ENCODE measurements around the gene AKAP8.
"Not testable (repeated sequence)": the region's sequence is repeated elsewhere in the genome, so short reads cannot be mapped to it uniquely, and the experiment has no call there.

Gene AKAP8

GRCh38 chr19:15358918-15359317 lies 20.7 kb downstream of the AKAP8 start:
- no peaks in the 10 kb centered on the region for H3K9me3 Mint-ChIP-seq
- H3K4me3 Mint-ChIP-seq, result no peak overlapping the region

GRCh38 chr19:15357906-15358305 lies 21.7 kb downstream of the AKAP8 start:
- Mint-ChIP-seq H3K4me3 (no peak overlapping the region), H3K4me1 (no peaks in the 10 kb centered on the region), H3K27ac (no peak overlapping the region), H3K27me3 (ENCODE audit: low read depth) (no peaks in the 10 kb centered on the region), H3K36me3 (ENCODE audit: low read depth) (peaks cover 68% of the 10 kb centered on the region), H3K9me3 (no peaks in the 10 kb centered on the region)
- TF ChIP-seq CTCF (IDR thresholded peaks at IDR 0.05; ENCODE audit: unreplicated experiment in 3 of 3), result no peak

More at GRCh38 chr19:15358918-15359317, 20.7 kb downstream of the AKAP8 start:
- no peaks in the 10 kb centered on the region for H3K4me1 Mint-ChIP-seq
- no peak for TF ChIP-seq CTCF (IDR thresholded peaks at IDR 0.05; ENCODE audit: unreplicated experiment in 3 of 3)
- no peak overlapping the region for H3K27ac Mint-ChIP-seq
- no peaks in the 10 kb centered on the region for H3K27me3 Mint-ChIP-seq (ENCODE audit: low read depth)
- H3K36me3 Mint-ChIP-seq (ENCODE audit: low read depth), result peaks cover 73% of the 10 kb centered on the region

DNA sequence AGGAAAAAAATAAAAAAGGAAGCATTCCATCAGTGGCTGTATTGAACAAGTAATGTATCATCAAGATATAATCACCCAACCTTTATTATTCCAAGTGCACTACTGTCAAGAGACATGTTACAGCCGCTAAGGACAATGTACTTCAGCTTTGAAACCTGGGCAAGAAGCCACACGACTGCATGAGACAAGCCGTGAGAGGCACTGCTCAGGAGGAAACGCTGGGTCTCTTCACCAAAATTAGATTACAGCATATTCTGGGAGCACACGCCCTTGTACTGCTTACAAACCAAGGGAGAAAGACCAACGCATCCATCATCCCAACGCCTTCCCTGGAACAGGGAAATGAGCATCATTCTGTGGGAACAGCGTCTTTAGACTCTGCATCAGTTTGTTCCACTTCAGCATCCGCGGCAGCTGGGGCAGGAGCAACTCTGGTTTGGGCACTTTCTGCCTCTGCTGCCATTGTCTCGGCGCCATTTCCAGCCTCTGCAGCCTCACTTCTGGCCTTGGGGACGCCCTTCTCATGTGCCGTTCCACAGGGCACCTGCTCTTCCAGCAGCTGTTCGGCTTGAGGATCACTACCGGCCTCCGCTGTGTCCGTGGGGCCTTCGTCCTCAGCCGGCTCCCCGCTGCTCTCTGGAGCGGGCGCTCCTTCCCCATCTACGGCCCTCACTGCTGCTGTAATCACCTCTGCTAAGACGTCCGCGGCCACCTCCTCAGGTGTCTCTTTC lies 24.9 kb downstream of the AKAP8 start:
- TF ChIP-seq CTCF (IDR thresholded peaks at IDR 0.05; ENCODE audit: unreplicated experiment in 3 of 3), result no peak

DNA sequence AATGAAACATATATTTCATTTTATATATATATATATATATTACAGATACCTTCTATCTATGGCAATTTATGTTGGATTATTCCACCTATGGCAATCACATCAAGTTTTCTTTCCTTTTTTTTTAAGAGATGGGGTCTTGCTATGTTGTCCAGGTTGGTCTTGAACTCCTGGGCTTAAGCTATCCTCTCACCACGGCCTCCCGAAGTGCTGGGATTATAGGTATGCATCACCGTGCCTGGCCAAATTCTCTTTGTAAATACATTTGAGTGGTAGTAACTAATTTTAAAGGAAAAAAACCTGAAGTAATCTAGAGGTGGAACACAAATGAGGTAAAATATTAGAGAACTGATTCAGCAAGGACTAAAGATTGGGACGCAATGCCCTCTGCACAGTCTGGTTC lies 25.7 kb downstream of the AKAP8 start:
- H3K36me3 Mint-ChIP-seq (ENCODE audit: low read depth), result peaks cover 44% of the 10 kb centered on the region
- no peak for TF ChIP-seq CTCF (IDR thresholded peaks at IDR 0.05; ENCODE audit: unreplicated experiment in 3 of 3)
- H3K27ac Mint-ChIP-seq, result no peak overlapping the region
- no peaks in the 10 kb centered on the region for H3K4me1 Mint-ChIP-seq
- no peak overlapping the region for H3K4me3 Mint-ChIP-seq
- H3K27me3 Mint-ChIP-seq (ENCODE audit: low read depth), result no peaks in the 10 kb centered on the region
- no peaks in the 10 kb centered on the region for H3K9me3 Mint-ChIP-seq

More for the DNA sequence above, 24.9 kb downstream of the AKAP8 start:
- Mint-ChIP-seq H3K27ac (no peak overlapping the region), H3K36me3 (ENCODE audit: low read depth) (peaks cover 50% of the 10 kb centered on the region), H3K9me3 (no peaks in the 10 kb centered on the region), H3K4me3 (no peak overlapping the region), H3K4me1 (no peaks in the 10 kb centered on the region), H3K27me3 (ENCODE audit: low read depth) (no peaks in the 10 kb centered on the region)

DNA sequence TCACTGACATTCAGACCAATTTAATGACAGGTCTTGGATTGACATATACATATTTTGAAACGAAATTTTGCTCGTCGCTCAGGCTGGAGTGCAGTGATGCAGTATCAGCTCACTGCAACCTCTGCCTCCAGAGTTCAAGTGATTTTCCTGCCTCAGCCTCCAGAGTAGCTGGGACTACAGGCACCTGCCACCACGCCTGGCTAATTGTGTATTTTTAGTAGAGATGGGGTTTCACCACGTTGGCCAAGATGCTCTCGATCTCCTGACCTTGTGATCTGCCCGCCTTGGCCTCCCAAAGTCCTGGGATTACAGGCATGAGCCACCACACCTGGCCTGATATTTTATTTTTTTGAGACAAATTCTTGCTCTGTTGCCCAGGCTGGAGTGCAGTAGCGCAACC lies 27.1 kb downstream of the AKAP8 start:
- not testable (repeated sequence) for H3K4me1 Mint-ChIP-seq; H3K4me3 Mint-ChIP-seq; H3K27ac Mint-ChIP-seq; H3K27me3 Mint-ChIP-seq (ENCODE audit: low read depth); H3K9me3 Mint-ChIP-seq
- H3K36me3 Mint-ChIP-seq (ENCODE audit: low read depth), result peaks cover 31% of the 10 kb centered on the region

GRCh38 chr19:15341328-15341727 lies 38.3 kb downstream of the AKAP8 start:
- not testable (repeated sequence) for H3K4me3 Mint-ChIP-seq; H3K27me3 Mint-ChIP-seq (ENCODE audit: low read depth); H3K9me3 Mint-ChIP-seq

GRCh38 chr19:15340086-15340485 lies 39.5 kb downstream of the AKAP8 start:
- Mint-ChIP-seq H3K4me1 (no peaks in the 10 kb centered on the region), H3K4me3 (no peak overlapping the region), H3K36me3 (ENCODE audit: low read depth) (peaks cover 8% of the 10 kb centered on the region), H3K27ac (no peak overlapping the region), H3K27me3 (ENCODE audit: low read depth) (no peaks in the 10 kb centered on the region), H3K9me3 (no peaks in the 10 kb centered on the region)
- no peak for TF ChIP-seq CTCF (IDR thresholded peaks at IDR 0.05; ENCODE audit: unreplicated experiment in 3 of 3)

More at GRCh38 chr19:15341328-15341727, 38.3 kb downstream of the AKAP8 start:
- H3K36me3 Mint-ChIP-seq (ENCODE audit: low read depth), result peaks cover 16% of the 10 kb centered on the region
- not testable (repeated sequence) for H3K4me1 Mint-ChIP-seq, H3K27ac Mint-ChIP-seq
